Muscle of arm (tissue), 12 donors: ENCODE results near the gene BST1. TPM values are rescaled to one million over a fixed set of nuclear protein-coding genes. Genes with fewer than 3 reads are reported as not detected.

Experiments
- DNase-seq: peaks from one replicate; pipeline ENCODE4 v3.0.0-alpha.2; 2013
- polyA plus RNA-seq, 12 donors: library from polyadenylated mRNA; unstranded; fragments of 120-200 nt; gene quantifications; one replicate each; pipeline ENCODE4 v1.2.1, GENCODE V29; 2013; ENCODE audit not compliant: insufficient read length in 12 of 12

BST1 gene
- polyA plus RNA-seq, 12 donors: 3.1 to 13.2 (median 4.9) TPM; not detected in 2

GRCh38 chr4:15777697-15778288 lies 74.9 kb downstream of the BST1 start:
- DNase-seq: no peak

DNA sequence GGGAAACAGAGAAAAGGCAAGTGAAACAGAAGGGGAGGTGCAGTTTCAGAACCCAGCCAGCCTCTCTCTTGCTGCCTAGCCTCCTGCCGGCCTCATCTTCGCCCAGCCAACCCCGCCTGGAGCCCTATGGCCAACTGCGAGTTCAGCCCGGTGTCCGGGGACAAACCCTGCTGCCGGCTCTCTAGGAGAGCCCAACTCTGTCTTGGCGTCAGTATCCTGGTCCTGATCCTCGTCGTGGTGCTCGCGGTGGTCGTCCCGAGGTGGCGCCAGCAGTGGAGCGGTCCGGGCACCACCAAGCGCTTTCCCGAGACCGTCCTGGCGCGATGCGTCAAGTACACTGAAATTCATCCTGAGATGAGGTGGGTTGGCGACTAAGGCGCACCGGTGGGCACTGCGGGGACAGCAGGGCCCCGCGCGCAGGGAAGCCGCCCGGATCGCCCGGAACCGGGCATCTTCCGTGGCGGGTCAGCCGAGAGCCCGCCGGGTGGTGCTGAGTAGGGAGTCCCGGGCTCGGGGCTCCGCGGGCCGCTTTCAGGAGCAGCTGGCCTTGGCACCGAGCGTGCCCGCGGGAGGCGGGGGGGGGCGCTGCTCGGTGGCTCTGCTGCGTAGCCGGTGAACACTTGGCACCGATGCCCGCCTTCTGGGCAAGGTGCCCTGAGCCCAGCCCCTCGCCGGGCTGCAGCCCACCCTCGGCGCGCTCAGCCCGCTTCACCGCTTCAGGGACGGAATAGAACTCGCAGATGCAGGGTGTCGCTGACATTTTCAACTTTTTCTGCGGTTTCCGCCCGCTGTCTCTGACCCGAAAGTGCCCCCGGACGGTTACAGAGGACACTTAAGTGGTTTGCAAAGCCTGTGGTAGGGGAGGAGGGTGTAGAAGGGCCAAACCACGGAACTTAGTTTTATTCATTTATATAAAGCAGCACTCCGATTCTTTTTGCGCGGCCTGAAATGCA lies 75.7 kb downstream of the BST1 start, which contains the start of gene CD38:
TSS of gene CD38 (plus strand) at position 40 of the 953 bp plus-strand sequence. CDS start at position 127, 87 bp downstream.
- DNase-seq: no peak

DNA sequence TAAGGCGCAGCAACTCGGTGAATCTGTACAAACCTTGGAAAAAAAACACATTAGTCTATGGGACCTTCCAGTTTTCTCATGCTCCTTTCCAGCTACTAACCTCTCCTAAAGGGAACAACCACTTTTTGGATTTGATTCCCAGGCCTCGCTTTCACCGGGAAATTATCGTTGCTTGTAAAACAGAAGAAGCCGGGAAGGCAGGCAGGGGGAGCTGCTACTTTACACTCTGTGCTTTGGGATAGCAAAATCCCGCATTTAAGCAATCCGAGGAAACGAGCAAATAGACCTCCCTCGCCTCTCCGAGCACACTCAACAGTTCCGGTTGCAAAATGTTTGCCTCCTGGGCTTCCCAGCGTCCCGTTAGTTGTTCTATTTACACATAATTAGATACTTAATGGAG lies 76.4 kb downstream of the BST1 start:
- DNase-seq: peak; percentile 67

DNA sequence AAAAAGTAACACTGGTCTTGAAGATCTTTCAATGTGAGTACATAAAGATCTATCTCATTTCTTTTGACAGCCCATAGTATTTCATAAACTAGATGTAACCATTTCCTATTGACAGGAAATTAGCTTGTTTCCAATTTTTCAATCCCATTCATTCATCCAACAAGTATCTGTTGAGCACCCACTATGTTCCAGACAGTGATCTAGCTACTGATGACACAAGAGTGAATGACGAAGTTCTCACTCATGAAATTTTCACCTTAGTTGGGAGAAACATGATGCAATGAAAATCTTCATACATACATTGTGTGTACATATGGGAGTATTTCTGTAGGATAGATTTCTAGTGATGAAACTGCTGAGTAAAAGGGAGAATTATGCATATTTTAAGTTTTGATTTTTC lies 76.9 kb downstream of the BST1 start:
- DNase-seq: no peak

- DNase-seq: no peak
Observed at GRCh38 chr4:15781427-15782095, 78.7 kb downstream of the BST1 start.

Other genes starting within 250 kb of the BST1 start
- 10 to 100 TPM in 11 of 12 donors, not detected in 1; 11.9 to 29.9 (median 17.2) TPM for gene CC2D2A, start 233.2 kb upstream of the BST1 start, polyA plus RNA-seq
- 10 to 100 TPM in 11 of 12 donors, not detected in 1; 36.8 to 92.8 (median 86.8) TPM for gene FBXL5, start 47.7 kb upstream of the BST1 start, polyA plus RNA-seq
- 10 to 100 TPM in 11 of 12 donors, not detected in 1; 25.2 to 51.9 (median 35.5) TPM for gene FAM200B, start 21.2 kb upstream of the BST1 start, polyA plus RNA-seq
- gene CD38, start 75.3 kb downstream of the BST1 start, polyA plus RNA-seq: 1 to 10 TPM in 8 of 12 donors, under 1 TPM in 2, not detected in 2; 0.69 to 3.3 (median 1.6) TPM
- 1 to 10 TPM in 2 of 12 donors, under 1 TPM in 2, not detected in 8; 0.20 to 1.4 (median 0.74) TPM for gene FGFBP1, start 235.7 kb downstream of the BST1 start, polyA plus RNA-seq